Mesendoderm (in vitro differentiated cells): Measurements from ENCODE around the gene TMEM236.

Experiments
- DNase-seq: peaks from one replicate; pipeline ENCODE4 v3.0.0; 2013
- H2AK5ac ChIP-seq: 2 replicates; pipeline ENCODE4 v1.6.1; 2013; ENCODE audit warnings: low read length, inconsistent platforms
- H2BK120ac ChIP-seq: 2 replicates; pipeline ENCODE4 v1.6.1; 2013; ENCODE audit warnings: low read depth, mild to moderate bottlenecking, low read length, moderate library complexity, mixed read lengths
- H2BK15ac ChIP-seq: replicated peaks from 2 replicates; pipeline ENCODE4 v1.6.1; 2013; ENCODE audit warnings: low read depth, mild to moderate bottlenecking, moderate library complexity
- H2BK5ac ChIP-seq: 2 replicates; pipeline ENCODE4 v1.6.1; 2013; ENCODE audit warnings: low read length, inconsistent platforms
- H3K18ac ChIP-seq: 2 replicates; pipeline ENCODE4 v1.6.1; 2013; ENCODE audit warnings: mild to moderate bottlenecking, low read length, mixed read lengths
- H3K23ac ChIP-seq: one replicate; pipeline ENCODE4 v1.6.1; 2013; ENCODE audit warnings: low read length
- H3K27ac ChIP-seq: 2 replicates; pipeline ENCODE4 v1.5.1; 2013; ENCODE audit warnings: low read depth, mild to moderate bottlenecking, inconsistent platforms, low read length, moderate library complexity
- H3K27me3 ChIP-seq: 2 replicates; pipeline ENCODE4 v1.6.1; 2013; ENCODE audit warnings: low read length, control low read depth, mild to moderate bottlenecking, inconsistent platforms; ENCODE audit not compliant: insufficient read depth, poor library complexity
- H3K36me3 ChIP-seq: 2 replicates; pipeline ENCODE4 v1.6.1; 2013; ENCODE audit warnings: low read length, inconsistent platforms; ENCODE audit not compliant: control insufficient read depth, insufficient read depth
- H3K4ac ChIP-seq: one replicate; pipeline ENCODE4 v1.6.1; 2013; ENCODE audit warnings: low read depth, mild to moderate bottlenecking, low read length, moderate library complexity
- H3K4me1 ChIP-seq: 2 replicates; pipeline ENCODE4 v1.6.1; 2013; ENCODE audit warnings: low read depth, low read length, inconsistent platforms; ENCODE audit not compliant: control insufficient read depth
- H3K4me2 ChIP-seq: 2 replicates; pipeline ENCODE4 v1.6.1; 2013; ENCODE audit warnings: low read length
- H3K4me3 ChIP-seq: 2 replicates; pipeline ENCODE4 v1.5.1; 2013; ENCODE audit warnings: mild to moderate bottlenecking, low read length
- H3K56ac ChIP-seq: one replicate; pipeline ENCODE4 v1.6.1; 2013; ENCODE audit warnings: low read length
- H3K79me1 ChIP-seq: 2 replicates; pipeline ENCODE4 v1.6.1; 2013; ENCODE audit warnings: low read length, inconsistent platforms
- H3K79me2 ChIP-seq: 2 replicates; pipeline ENCODE4 v1.6.1; 2013; ENCODE audit warnings: mild to moderate bottlenecking, low read length; ENCODE audit not compliant: control insufficient read depth, insufficient read depth
- H3K9ac ChIP-seq: 2 replicates; pipeline ENCODE4 v1.6.1; 2013; ENCODE audit warnings: low read length, inconsistent platforms
- H4K5ac ChIP-seq: one replicate; pipeline ENCODE4 v1.6.1; 2013; ENCODE audit warnings: low read length
- H4K8ac ChIP-seq: one replicate; pipeline ENCODE4 v1.6.1; 2013; ENCODE audit warnings: low read depth, mild to moderate bottlenecking, control low read depth, low read length, moderate library complexity
- WGBS: extraction: QIAGEN DNeasy Blood & Tissue Kit; methylation state at CpG from one replicate; pipeline ENCODE4 v1.1.7; 2013; ENCODE audit warnings: low lambda C conversion rate, missing lambda C conversion rate; ENCODE audit not compliant: insufficient coverage; ENCODE audit errors: extremely low coverage; 5-methylcytosine and 5-hydroxymethylcytosine counted together

Gene TMEM236

GRCh38 chr10:17725703-17726102 lies 26.3 kb upstream of the TMEM236 start:
- H3K18ac ChIP-seq, result no peak overlapping the region
- H3K27me3 ChIP-seq, result no peaks in the 10 kb centered on the region
- no peaks in the 10 kb centered on the region for H3K79me2 ChIP-seq
- no peak overlapping the region for H4K8ac ChIP-seq
- H3K4me2 ChIP-seq, result no peak overlapping the region
- no peak overlapping the region for H3K4me3 ChIP-seq
- no CpG with 5 or more reads among the region's 7 CpGs for whole genome bisulfite sequencing
- H2BK15ac ChIP-seq, result no peak overlapping the region
- H4K5ac ChIP-seq, result no peak overlapping the region
- no peak overlapping the region for H3K56ac ChIP-seq
- DNase-seq, result no peak
- peaks cover 2% of the 10 kb centered on the region for H3K4me1 ChIP-seq
- H3K79me1 ChIP-seq, result no peaks in the 10 kb centered on the region
- no peaks in the 10 kb centered on the region for H3K36me3 ChIP-seq
- H3K27ac ChIP-seq, result no peak overlapping the region
- no peak overlapping the region for H2AK5ac ChIP-seq
- no peak overlapping the region for H2BK120ac ChIP-seq
- H3K9ac ChIP-seq, result no peak overlapping the region
- H2BK5ac ChIP-seq, result no peak overlapping the region
- H3K23ac ChIP-seq, result no peak overlapping the region
- H3K4ac ChIP-seq, result no peak overlapping the region

- Histone ChIP-seq H2BK5ac (no peak overlapping the region), H4K8ac (no peak overlapping the region), H3K4me3 (no peak overlapping the region), H2BK15ac (no peak overlapping the region), H4K5ac (no peak overlapping the region), H2BK120ac (no peak overlapping the region), H3K27ac (no peak overlapping the region), H3K27me3 (no peaks in the 10 kb centered on the region), H3K18ac (no peak overlapping the region), H3K36me3 (no peaks in the 10 kb centered on the region), H3K4me2 (no peak overlapping the region), H3K4ac (no peak overlapping the region), H3K79me1 (no peaks in the 10 kb centered on the region), H3K79me2 (no peaks in the 10 kb centered on the region), H3K23ac (no peak overlapping the region), H3K56ac (no peak overlapping the region), H2AK5ac (no peak overlapping the region), H3K4me1 (peaks cover 2% of the 10 kb centered on the region), H3K9ac (no peak overlapping the region)
- no CpG with 5 or more reads among the region's 6 CpGs for WGBS
- no peak for DNase-seq
Measured at GRCh38 chr10:17729630-17730029, 22.4 kb upstream of the TMEM236 start.

- WGBS, result no CpG with 5 or more reads among the region's 8 CpGs
- no peak overlapping the region for H3K4me3 ChIP-seq
Measured at GRCh38 chr10:17730667-17731066, 21.3 kb upstream of the TMEM236 start.

GRCh38 chr10:17731331-17732020 lies 20.5 kb upstream of the TMEM236 start:
- no peak overlapping the region for H3K4me3 ChIP-seq
- no peak overlapping the region for H3K4ac ChIP-seq
- H3K4me1 ChIP-seq, result peaks cover 2% of the 10 kb centered on the region
- WGBS, result no CpG with 5 or more reads among the region's 4 CpGs
- no peaks in the 10 kb centered on the region for H3K79me2 ChIP-seq
- no peak overlapping the region for H3K56ac ChIP-seq
- no peak overlapping the region for H3K27ac ChIP-seq
- H2BK15ac ChIP-seq, result no peak overlapping the region
- H3K23ac ChIP-seq, result no peak overlapping the region
- no peaks in the 10 kb centered on the region for H3K79me1 ChIP-seq
- H3K36me3 ChIP-seq, result no peaks in the 10 kb centered on the region
- H3K9ac ChIP-seq, result no peak overlapping the region
- H2BK120ac ChIP-seq, result no peak overlapping the region
- no peak overlapping the region for H4K5ac ChIP-seq
- no peak overlapping the region for H4K8ac ChIP-seq
- no peak overlapping the region for H2BK5ac ChIP-seq
- H2AK5ac ChIP-seq, result no peak overlapping the region
- no peaks in the 10 kb centered on the region for H3K27me3 ChIP-seq
- no peak overlapping the region for H3K18ac ChIP-seq
- no peak for DNase-seq
- no peak overlapping the region for H3K4me2 ChIP-seq

More at GRCh38 chr10:17730667-17731066, 21.3 kb upstream of the TMEM236 start:
- H3K27ac ChIP-seq, result no peak overlapping the region
- no peak overlapping the region for H2BK5ac ChIP-seq
- no peaks in the 10 kb centered on the region for H3K27me3 ChIP-seq
- H3K4me1 ChIP-seq, result peaks cover 2% of the 10 kb centered on the region
- H3K4ac ChIP-seq, result no peak overlapping the region
- H3K4me2 ChIP-seq, result no peak overlapping the region
- H2BK15ac ChIP-seq, result no peak overlapping the region
- no peaks in the 10 kb centered on the region for H3K79me2 ChIP-seq
- no peak overlapping the region for H4K8ac ChIP-seq
- no peak overlapping the region for H3K9ac ChIP-seq
- H3K23ac ChIP-seq, result no peak overlapping the region
- no peak overlapping the region for H2AK5ac ChIP-seq
- H3K18ac ChIP-seq, result no peak overlapping the region
- H3K79me1 ChIP-seq, result no peaks in the 10 kb centered on the region
- no peaks in the 10 kb centered on the region for H3K36me3 ChIP-seq
- H4K5ac ChIP-seq, result no peak overlapping the region
- no peak overlapping the region for H2BK120ac ChIP-seq
- DNase-seq, result no peak
- H3K56ac ChIP-seq, result no peak overlapping the region

- no peak overlapping the region for H3K18ac ChIP-seq
- H3K9ac ChIP-seq, result no peak overlapping the region
- H2AK5ac ChIP-seq, result no peak overlapping the region
- H3K56ac ChIP-seq, result no peak overlapping the region
- H3K27me3 ChIP-seq, result no peaks in the 10 kb centered on the region
- no peak overlapping the region for H3K4ac ChIP-seq
- H3K27ac ChIP-seq, result no peak overlapping the region
- no peak overlapping the region for H4K8ac ChIP-seq
- no peak overlapping the region for H2BK5ac ChIP-seq
- no peak overlapping the region for H3K23ac ChIP-seq
- no peak overlapping the region for H2BK15ac ChIP-seq
- no peaks in the 10 kb centered on the region for H3K79me1 ChIP-seq
- no peaks in the 10 kb centered on the region for H3K36me3 ChIP-seq
- H4K5ac ChIP-seq, result no peak overlapping the region
- no peak overlapping the region for H3K4me3 ChIP-seq
- no peaks in the 10 kb centered on the region for H3K4me1 ChIP-seq
- H3K79me2 ChIP-seq, result no peaks in the 10 kb centered on the region
- no CpG with 5 or more reads among the region's 6 CpGs for WGBS
- DNase-seq, result no peak
- no peak overlapping the region for H3K4me2 ChIP-seq
- no peak overlapping the region for H2BK120ac ChIP-seq
Measured at GRCh38 chr10:17733620-17734019, 18.4 kb upstream of the TMEM236 start.
